ENCODE measurements around the gene C3orf33.
"Not testable (repeated sequence)": the region's sequence is repeated elsewhere in the genome, so short reads cannot be mapped to it uniquely, and the experiment has no call there.

Gene C3orf33, protein sequence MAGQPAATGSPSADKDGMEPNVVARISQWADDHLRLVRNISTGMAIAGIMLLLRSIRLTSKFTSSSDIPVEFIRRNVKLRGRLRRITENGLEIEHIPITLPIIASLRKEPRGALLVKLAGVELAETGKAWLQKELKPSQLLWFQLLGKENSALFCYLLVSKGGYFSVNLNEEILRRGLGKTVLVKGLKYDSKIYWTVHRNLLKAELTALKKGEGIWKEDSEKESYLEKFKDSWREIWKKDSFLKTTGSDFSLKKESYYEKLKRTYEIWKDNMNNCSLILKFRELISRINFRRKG

DNA sequence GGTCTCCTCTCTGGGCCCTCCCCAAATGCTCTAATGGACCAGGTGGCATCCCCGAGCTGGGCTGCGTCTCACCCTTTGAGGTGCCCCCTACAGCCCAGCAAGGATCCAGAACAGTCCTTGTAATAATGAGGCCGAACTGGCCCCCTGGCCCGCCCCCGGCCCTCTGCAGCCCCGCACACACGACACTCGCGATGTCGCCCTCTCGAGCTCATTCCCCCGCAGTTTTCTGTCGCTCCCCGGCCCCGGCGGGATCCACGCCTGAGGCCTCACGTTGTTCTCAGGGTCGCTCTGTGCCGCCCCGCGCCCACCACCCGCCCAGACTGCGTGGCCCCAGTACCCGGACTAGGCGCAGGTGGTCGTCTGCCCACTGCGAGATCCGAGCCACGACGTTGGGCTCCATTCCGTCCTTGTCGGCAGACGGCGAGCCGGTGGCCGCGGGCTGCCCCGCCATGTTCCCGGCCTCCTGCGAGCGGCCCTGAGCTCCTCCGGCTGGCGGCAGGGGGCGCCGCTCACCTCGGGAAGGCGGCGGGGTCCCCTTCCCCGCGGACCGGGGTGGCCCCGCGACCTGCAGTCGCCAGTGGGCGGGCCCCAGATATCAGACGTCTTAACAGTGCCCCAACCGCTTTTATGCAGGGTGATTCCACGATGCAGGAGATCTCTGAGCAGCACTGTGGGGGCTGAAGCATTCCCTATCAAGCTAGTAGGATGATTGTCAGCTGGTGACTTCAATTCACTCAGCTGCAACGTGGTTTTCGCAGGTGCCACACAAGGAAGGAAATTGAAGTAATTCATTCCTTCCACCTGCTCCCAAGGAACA, at the start of gene C3orf33:
Gene C3orf33, minus strand, starts transcription at position 477 of the 817 bp plus-strand sequence. Its CDS starts 26 bp downstream, at position 451.
- peak; percentile 60 for DNase-seq

DNA sequence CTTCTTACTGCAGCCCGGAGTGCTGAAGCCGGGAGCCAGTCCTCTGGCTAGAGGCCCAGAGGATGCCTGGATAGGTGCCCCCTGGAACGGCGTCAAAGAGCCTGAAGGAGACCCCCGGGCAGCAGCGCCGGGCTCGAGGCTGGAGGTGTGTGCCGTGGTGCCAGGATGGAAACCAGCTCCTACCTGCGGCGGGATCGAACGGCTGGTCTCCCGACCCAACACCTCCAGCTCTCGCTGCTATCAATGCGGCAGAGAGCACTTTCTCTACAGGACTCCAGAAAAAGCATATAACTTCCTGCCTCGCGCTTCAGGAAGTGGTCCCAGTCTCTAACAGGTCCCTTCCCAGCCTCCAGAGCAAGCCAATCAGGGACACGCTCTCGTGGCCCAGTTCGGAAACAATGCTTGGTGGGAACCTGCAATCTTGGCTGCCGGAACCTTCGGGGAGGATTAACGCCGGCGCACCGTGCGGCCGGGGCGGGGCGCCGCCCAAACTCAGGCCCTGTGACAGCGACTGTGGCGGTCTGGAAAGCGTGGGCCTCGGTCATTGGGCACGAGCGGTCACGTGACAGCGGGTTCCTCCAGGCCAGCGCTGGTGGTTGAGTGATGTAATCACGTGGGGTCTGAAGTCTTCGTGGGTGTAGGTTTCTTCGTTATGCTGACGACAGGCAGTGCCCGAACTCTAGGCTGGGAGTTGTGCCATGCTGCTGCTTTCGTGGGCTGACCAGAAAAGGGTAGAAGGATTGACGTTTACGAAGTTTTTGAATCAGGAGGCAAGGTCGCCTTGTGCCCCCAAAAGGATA, 48.3 kb upstream of the C3orf33 start, which contains the start of gene SLC33A1:
Gene SLC33A1, minus strand, starts transcription at position 287 of the 800 bp plus-strand sequence. CDS start 430 bp downstream, outside the sequence.
- DNase-seq: peak; percentile 99

DNA sequence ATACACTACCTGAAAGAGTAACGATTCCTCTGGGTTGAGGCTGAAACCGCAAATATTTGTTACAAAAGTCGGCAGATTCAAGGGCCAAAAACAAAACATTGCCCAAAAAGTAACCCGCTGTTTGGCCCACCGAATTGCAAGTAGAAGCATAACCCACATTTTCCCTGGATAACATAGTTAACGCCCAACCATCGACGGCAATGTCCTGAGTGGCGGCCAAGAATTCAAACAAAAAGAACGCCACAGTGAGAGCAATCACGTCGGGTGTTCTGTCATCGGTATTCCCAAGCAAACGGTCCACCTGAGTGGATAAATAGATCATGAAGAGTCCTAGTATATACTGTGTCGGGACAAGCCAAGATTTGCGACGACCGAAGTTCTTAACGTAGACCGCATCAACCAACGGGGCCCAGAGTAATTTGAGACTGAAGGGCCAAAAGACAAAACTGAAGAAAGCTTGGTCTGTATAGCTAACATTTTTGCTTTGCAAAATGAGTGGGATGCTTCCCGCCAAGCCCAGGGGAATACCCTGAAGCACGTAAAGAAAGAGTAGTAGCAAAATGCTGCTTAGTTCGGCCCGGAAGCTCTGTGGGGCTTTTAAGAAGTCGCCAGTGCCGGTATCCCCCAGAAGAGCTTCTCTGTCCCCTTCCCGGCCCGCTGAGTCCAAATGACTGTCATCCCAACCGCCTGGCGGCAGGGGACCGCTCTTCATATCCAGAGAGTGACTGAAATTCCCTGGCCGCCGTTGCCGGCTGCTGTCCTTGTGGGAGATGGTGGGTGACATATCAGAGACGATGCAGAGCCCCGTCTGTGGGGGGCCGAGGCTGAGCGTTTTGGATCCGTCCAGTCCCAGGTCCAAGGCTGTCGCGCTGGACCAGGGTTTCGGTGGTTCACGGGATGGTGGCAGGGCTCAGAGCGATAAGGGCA, 47.4 kb upstream of the C3orf33 start:
- DNase-seq: no peak

DNA sequence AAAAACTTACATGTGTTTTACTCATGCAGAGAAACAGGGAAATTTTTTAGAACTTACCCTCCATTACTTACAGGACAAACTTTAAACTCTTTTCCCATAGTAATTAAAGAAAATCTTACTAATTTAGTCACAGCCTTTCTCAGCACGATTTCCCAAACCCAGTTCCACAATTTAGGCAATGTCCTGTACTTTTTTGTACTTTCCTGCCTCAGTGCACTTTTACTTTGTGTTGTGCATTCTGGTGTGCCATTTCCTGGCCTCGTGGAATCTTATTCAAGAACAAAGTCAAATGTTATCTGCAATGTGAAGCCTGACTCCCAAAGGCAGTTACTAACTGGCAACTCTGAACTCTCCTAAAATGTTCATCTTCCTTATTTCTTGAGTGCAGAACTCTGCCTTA, 46.3 kb upstream of the C3orf33 start:
- no peak for DNase-seq

DNA sequence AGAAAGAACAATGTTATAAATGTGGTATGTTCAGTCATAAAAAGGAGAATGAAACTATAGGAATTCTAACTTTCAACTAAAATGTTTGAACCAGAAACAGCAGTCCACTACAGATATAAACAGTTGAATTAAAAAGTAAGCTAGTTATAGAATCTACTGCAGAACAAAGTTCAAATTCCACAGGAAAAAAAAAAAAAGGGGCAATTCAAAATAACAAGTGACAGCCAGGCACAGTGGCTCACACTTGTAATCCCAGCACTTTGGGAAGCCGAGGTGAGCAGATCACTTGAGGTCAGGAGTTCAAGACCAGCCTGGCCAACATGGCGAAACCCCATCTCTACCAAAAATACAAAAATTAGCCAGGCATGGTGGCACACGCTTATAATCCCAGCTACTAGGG, 43.3 kb upstream of the C3orf33 start:
- not testable (repeated sequence) for DNase-seq

DNA sequence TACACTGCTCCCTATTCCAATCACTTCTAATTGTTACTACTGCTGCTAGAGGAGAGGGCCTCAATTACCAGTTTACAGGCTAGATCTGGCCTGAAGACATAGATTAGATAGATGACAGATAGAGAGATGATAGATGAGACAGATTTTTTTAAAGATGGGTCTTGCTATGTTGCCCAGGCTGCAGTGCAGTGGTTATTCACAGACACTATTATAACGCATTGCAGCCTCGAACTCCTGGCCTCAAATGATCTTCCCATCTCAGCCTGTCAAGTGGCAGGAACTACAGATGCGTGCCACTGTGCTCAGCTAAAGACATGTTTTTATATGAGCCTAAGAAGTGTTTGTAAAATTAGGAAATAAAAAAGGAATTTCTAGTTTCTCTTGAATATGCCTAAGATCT, 41.9 kb upstream of the C3orf33 start:
- DNase-seq: no peak

DNA sequence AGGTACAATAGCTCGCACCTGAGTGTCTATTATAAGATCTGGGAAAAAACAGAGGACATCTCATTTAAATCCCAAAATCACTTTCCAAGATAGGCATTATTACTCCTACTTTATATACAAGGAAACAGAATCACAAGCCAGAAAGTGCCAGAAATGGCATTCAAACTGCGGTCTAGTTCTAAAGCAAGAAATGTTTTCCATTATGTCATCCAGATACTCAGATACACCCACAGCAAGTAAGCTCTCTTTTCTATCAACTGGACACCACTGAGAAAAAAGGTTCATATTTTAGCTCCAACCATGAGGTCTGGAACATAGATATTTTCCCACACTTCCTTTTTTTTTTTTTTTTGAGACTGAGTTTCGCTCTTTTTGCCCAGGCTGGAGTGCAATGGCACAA, 40.0 kb upstream of the C3orf33 start:
- DNase-seq: no peak

DNA sequence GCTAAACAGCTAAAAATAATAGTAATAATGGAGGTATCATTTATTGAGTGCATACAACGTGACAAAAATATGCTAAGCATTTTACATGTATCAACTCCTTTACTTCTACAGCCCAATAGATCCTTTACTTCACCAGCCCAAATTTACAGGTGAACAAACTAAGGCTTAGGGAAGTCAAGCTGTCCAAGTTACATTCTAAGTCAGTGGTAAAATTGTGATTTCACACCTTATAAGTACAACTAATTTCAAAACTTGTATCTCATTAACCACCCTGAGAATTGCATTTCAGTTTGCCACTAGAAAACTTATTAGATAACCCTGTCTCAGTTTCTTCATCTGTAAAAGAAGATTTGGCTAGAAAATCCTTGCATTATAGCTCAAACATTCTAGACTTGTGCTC, 37.5 kb upstream of the C3orf33 start:
- DNase-seq: no peak

DNA sequence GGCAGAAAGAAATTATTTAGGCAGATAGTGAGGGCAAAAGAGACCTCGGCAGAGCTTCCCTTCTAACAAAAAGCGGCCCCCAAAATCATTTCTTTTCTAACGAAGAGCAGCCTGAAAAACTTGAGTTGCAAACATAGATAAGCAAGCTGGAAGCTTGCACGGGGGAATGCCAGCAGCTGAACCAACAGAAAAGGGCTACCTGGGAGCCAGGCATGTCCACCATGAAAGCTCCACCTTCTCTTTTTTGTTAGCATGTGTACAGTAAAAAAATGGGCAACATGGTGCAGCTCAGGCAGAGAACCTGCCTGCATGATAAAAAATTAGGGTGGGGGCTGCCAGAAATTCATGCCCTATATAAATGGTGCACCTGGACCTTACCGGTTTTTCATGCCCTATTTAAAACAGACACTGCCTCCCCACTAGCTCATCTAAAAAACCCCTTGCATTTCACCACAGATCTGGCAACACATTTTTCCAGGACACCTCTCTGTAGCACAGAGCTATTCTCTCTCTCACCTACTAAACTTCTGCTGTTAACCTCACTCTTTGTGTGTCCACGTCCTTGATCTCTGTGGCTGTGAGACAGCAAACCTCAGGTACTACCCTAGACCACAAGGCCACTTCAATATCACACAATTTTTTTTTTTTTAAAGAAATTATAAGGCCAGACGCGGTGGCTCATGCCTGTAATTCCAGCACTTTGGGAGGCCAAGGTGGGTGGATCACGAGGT, 29.4 kb upstream of the C3orf33 start:
- no peak for DNase-seq

DNA sequence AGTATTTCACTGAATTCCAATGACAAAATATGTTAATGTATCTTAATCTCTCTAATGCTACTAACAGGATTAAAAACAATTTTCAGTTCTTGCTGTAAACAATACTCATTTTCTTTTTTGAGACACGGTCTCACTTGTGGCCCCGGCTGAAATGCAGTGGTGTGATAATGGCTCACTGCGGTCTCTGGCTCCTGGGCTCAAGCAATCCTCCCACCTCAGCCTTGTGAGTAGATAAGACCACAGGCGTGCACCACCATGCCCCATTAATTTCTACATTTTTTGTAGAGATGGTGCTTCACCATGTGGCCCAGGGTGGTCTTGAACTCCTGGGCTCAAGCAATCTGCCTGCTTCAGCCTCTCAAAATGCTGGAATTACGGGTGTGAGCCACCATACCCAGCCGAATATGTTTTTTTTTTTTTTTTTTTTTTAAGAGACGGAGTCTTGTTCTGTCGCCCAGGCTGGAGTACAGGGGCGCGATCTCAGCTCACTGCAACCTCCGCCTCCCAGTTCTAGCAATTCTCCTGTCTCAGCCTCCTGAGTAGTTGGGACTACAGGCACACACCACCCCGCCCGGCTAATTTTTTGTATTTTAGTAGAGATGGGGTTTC, 22.5 kb upstream of the C3orf33 start:
- not testable (repeated sequence) for DNase-seq

DNA sequence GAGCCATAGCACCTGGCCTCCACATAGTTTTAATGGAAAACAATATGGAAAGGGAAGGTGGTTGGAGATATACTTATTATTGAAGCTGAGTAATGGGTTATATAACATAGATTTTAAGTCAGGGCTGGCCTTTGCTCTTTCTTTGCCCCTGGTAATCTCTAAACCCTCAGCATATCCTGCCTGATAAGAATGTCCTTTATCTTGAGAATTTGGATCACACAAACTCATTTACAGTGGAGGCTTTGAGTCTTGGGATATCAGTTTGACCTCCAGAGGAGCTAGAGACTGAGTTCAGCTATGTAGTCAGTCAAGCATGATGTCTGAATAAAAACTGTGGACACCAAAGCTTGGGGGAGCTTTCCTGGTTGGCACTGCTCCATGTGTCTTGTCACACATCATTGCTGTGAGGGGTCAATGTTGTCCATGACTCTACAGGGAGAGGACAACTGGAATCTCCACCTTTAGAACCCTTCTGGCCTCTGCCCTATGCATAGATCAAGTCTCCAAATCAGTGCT, 9.0 kb upstream of the C3orf33 start:
- DNase-seq: no peak

DNA sequence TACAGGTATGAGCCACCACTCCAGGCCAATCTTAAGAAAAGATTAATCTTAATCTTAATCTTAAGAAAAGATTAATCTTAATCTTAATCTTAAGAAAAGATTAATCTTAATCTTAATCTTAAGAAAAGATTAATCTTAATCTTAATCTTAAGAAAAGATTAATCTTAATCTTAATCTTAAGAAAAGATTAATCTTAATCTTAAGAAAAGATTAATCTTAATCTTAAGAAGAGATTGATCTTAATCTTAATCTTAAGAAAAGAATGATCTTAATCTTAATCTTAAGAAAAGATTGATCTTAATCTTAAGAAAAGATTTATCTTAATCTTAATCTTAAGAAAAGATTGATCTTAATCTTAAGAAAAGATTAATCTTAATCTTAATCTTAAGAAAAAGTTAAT, 7.1 kb upstream of the C3orf33 start:
- not testable (repeated sequence) for DNase-seq

DNA sequence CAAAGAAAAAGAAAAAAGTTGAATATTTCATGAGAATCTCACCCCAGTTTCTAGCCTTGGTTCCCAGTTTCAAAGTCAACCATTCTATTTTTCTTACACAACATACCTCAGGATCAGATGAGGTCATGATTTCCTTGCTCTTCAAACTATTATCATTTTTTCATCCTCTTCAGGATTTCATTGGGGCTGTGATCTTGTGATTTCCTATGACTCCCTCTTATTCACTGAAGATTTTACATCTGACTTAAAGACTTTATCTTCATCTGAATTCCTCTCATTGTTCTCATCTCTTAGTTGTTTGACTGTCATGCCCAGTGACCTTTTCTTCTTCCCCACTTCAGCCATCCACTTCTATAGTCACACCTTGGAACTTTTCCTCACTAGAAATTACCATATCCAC, 3.1 kb upstream of the C3orf33 start:
- no peak for DNase-seq

DNA sequence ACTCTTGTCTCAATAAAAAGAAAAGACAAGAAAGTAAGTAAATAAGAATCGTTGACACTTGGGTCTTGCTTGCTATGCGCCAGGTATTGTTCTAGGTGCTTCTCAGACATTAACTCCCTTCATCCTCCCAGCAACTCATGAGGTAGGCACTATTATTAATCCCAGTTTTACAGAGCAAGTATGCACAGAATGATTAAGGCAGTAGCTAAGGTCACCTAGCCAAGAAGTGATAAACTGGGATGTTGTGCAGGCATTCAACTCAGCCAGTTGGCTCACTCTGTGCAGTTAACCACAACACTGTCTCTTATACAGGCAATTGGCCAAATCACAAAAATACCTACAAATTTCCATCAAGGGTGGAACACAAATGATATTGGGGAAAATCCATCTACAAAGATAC, 1.7 kb upstream of the C3orf33 start:
- no peak for DNase-seq

DNA sequence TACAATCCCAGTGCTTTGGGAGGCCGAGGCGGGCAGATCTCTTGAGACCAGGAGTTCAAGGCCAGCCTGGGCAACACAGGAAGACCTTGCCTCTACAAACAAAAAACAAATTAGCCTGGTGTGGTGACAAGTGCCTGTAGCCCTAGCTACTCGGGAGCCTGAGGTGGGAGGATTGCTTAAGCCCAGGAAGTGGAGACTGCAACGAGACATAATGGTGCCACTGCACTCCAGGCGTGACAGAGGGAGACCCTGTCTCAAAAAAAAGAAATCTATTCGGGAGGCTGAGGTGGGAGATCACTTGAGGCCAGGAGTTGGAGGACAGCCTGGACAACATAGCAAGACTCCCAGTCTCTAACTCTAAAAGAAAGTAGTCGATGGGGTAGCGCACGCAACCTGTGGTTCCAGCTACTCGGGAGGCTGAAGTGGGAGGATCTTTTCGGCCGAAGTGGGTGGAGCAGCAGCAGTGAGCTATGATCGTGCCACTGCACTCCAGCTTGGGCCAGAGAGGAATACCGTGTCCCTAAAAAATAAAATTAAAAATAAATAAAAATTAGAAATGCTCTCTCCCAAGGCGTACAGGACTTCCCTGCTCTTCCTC, 775 bp downstream of the C3orf33 start:
- peak; percentile 9 for DNase-seq

DNA sequence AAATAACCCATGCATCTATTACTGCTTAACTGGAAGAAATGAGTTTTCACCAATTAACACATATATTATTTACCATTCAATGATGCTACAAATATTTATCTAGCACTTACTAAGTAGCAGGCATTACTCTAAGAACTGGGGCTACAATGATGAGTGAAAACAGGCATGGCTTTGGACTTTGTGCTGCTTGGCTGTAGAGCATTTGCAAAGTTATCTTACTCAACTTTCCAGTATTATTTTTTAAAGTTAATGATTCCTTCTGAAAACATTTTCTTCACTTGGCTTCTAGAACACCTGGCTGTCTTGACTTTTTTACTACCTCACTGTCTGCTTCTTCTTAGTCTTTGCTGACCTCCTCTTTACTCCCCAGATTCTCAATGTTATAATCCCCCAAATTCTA, 1.8 kb downstream of the C3orf33 start:
- no peak for DNase-seq

DNA sequence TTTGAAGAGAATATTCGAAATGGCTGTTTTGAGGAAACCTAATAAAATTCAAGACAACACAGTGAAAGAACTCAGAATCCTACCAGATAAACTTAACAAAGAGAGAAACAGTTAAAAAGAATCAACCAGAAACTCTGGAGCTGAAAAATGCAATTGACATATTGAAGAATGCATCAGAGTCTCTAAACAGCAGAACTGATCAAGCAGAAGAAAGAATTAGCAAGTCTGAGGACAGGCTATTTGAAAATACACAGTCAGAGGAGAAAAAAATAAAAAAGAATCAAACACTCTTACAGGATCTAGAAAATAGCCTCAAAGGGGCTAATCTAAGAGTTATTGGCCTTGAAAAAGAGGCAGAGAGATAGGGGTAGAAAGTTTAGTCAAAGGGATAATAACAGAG, 13.5 kb downstream of the C3orf33 start:
- no peak for DNase-seq

DNA sequence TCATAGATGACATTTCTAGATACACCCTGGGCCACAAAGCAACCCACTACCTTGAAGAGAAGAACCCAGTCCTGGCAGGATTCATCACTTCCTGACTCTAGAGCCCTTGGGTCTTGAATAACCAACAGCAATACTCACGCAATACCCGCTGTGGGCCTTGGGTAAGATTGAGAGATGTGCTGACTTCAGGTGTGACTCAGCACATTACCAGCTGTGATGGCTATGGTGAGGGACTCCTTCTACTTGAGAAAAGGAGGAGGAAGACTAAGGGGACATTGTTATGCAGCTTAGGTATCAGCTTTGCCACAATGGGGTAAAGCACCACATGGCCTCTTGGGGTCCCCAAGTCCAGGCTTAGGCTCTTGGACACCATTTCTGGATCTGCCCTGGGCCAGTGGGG, 14.9 kb downstream of the C3orf33 start:
- no peak for DNase-seq

DNA sequence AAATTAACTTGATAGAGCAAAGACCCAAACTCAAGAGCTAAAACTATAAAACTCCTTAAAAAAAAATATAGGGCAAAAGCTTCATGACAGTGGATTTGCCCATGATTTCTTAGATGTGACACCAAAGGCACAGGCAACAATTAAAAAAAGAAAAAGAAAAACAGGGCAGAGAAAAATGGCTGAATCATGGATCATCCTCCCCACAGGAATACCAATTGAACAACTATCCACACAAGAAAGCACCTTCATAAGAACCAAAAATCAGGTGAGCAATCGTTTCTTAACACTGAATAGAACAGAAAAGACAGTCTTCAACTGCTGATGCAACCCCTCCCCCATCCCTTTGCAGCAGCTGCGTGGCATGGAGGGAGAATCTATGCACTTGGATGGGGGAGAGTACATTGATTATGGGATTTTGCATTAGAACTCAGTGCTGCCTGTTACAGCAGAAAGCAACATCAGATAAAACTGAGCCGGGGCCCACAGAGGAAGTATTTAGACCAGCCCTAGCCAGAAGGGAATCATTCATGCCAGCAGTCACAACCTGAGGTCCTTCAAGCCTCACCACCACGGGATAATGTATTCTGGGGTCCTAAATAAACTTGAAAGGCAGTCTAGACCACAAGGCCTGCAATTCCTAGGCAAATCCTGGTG, 15.7 kb downstream of the C3orf33 start:
- DNase-seq: no peak

All from NCI-H2029 (cell line).